Right kidney (tissue), 1 donor: Measurements from ENCODE around the gene FAM241B.

Source experiments
- DNase-seq: peaks from one replicate; pipeline ENCODE4 v3.0.0-alpha.2; 2016

FAM241B gene

GRCh38 chr10:69633673-69634635 lies 3.9 kb downstream of the FAM241B start:
- DNase-seq: no peak

GRCh38 chr10:69634759-69635425 lies 4.8 kb downstream of the FAM241B start:
- no peak for DNase-seq

- no peak for DNase-seq
Measured at GRCh38 chr10:69635428-69636272, 5.6 kb downstream of the FAM241B start.

GRCh38 chr10:69636273-69636575 lies 6.2 kb downstream of the FAM241B start:
- no peak for DNase-seq

GRCh38 chr10:69636626-69637605 lies 6.9 kb downstream of the FAM241B start:
- DNase-seq: no peak

DNA sequence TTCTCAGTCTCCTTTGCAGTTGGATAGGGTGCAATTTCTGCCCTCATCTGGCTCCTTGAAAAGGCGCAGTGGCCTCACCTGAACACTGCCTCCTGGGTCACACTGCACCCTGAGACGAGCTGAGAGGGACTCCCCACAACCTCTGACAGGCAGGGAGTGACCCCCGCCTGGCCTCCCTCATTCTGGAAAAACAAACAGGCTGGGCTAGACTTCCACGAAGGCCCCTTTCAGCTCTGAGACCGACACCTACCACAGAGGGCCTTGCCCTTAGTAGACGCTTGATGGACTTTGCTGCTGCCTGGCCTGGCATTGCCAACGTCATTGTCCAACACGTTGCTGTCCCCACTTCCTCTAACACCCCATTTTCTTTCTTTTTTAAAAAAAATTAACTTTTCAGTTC lies 8.6 kb downstream of the FAM241B start:
- DNase-seq: no peak

- peak; percentile 52 for DNase-seq
Measured at GRCh38 chr10:69639291-69640195, 9.5 kb downstream of the FAM241B start.

GRCh38 chr10:69640196-69640980 lies 10.3 kb downstream of the FAM241B start:
- no peak for DNase-seq

DNA sequence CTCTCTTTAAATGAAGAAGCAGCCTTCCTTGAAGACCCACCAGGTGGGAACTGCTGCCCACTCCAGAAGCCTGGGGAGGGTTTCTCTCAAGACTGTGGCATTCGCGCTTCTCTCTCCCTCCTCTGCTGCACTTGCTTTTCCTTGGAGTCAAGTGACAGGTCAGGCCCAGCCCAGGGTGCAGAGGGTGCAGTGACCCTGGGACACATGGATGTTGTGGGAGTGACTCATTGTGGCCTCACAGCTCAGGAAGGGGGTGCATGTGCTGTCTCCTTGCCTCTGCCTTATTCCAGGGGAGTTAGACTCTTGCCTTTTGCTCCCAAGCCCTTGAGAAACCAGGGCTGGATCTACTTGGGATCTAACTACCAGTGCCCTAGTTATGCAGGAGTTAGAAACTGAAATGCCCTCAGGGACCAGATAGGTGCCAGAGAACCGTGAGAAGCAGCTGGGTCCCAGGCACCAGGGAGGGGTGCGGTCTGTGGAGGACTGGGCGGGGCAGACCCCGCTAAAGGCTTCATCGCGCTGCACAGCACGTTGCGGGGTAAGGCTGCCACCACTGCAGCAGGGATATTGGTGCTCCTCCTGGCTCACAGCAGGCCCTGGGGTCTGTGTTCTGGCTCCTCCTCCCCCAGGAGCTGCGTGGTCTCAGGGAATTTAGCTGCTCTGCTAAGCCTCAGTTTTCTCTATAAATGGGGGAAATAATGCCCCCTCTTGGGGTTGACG lies 11.4 kb downstream of the FAM241B start:
- no peak for DNase-seq

DNA sequence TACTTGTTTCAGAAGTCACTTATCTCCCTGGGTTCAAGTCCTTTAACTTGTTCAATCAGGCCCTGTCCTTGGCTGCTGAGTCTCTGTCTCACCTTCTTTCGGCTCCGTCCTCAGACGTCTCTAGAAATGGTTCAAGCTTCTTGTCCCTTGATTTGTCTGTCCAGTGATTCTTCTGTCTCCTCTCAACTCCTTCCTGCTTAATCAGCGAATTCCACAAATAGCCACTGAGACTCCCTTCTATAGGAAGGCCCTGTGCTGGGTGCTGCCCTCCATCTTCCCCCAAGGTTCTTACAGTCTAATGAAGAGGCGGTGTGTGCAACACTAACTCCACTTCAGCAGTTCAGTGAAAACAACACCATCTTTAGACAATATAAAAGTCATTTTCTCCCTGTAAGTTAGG lies 12.7 kb downstream of the FAM241B start:
- no peak for DNase-seq

GRCh38 chr10:69643779-69644657 lies 14.0 kb downstream of the FAM241B start:
- DNase-seq: no peak

GRCh38 chr10:69644658-69645295 lies 14.7 kb downstream of the FAM241B start:
- peak; percentile 78 for DNase-seq

DNA sequence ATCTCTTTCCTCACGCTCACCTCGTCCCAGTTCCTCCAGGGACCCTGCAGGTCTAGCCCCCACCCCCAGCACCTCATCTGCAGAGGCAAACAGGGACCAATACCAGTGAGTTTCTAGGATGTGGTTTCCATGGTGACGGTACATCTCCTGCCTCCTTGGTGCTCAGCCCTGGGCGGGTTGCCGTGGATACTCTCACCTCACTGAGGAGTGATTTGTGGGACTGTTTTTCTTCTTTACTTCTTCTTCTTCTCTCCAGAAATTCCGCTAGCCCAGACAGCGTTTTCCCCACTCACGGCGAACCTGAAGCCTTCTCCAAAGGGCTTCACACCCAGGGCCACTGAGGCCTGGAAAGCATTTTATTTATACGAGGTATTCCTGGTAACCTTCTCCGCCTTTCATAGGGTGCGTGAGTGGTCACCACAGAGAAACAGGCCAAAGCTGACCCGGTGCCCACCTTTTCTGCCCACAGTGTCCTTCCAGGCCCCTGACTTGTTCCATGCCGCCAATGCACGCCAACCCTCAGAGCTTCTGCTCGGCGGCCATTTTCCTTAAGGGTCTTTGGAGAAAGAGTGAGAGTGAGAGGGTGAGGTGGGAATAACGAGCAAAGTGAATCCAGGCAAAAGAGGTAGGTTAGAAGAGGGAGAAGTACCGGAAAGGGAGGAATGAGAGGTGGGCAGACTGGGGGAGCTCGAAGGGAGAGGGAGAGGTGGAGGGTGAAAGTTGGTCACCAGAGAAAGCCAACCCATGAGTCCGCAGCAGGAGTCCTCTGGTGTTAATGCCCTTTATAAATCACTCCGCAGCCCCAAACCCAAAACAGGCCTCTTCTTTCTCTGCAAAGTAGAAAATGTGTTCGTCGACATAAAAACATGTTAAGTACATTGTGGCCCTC lies 15.5 kb downstream of the FAM241B start:
- DNase-seq: peak; percentile 54

DNA sequence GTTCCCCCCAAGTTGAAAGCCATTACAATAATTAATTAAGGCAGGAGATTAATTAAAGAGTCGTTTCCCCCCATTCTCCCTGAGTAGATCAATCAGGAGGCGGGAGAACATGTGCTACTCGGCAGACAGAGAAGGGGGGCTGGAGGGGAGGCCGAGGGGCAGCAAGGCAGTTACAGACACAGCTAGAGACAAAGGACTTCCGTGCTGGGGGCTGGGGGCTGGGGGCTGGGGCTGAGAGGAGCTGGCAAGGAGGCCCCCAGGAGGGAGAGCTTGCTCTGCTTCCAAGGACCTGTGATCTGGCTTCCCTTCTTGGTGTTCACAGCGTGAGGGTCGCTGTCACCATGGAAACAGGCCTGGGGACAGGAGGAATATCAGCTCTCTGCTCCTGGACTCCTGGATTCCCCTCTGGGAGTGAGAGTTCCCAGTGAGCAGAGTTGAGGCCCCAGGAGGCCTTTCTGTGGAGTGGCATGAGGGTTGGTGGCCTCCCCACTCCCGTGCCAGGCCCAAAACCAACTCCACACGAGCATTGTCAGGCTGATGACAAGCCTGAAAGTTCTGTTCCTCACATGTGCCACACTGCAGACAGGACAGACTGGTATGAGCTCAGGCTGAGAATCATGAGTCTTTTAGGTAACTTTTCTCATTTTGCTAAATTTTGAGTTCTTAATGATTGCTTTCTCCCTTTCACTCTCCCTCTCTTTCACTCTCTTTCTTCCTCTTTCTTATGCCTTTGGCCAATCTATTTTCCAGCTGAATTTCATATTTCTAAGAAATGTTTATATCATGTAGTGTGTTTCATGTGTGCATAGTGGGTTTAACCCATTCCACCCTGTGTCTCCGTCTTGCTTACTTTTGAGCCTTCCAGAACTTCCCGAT lies 16.4 kb downstream of the FAM241B start:
- DNase-seq: peak; percentile 53

DNA sequence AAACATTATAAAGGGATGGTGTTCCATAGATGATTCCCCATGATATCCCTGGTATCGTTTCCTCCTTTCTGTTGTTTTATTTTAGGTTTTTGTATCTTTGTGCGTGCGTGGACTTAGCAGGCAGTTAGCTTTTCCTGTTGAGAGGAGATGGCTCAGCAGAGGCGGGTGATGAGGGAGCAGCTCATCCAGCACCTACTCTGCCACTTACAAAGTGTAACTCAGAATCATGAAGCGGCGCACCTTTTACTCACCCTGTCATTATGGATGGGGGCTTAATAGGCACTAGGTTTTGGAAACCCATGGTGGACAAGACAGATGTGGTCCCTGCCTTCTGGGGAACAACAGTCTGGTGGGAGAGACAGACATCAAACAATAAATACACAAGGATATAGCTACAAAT lies 17.1 kb downstream of the FAM241B start:
- no peak for DNase-seq
